ENCODE results near the gene MTR. TPM values are rescaled to one million over a fixed set of nuclear protein-coding genes. Genes with fewer than 3 reads are reported as not detected.

MTR gene
- total RNA-seq, 4 donors from 2014 or later, result 9.6 to 33.0 (median 24.8) TPM

DNA sequence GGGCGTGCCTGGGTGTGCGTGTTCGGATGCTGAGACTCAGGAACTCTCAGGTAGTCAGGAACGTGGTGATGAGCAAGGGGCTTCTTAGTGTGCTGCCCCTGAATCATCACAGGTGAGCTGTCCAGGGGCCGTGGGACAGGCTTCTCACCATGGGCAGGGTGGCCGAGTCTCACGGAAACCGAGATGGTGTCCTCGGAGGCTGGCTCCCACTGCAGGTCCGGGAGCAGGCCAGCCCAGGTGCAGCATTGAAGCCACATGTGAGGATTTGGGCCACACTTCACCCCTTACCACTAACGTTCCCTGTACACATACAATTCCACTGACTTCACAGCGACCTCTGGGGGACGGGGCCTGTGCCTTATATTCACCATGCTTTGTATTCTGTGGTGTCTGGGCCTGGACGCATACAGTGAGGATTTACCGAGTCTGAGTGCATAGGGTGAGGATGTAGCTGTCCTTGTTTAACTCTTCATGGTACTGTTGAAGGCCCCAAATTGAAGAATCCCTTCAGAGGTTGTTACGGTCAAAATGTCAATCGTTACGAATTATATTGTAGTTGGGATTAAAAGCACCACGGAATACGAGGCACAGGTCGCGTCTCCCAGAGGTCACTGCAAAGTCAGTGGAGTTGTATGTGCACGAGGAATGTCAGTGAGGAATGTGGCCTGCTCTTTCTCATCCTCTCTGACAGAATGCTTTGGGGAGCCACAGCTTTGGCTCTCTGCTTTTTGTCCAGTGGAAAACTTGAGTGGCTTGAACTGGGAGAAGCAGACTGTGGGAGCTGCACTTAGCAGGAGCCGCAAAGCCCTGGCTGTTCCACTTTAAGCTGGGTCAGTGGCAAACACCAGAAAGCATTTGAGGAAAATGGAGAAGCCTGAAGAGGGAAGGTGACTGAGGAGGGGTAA, 95.3 kb downstream of the MTR start:
- Histone ChIP-seq H3K36me3 (peaks cover 0 to 78% (median 0%) of the 10 kb centered on the region in 3 donors), H3K27me3 (no peaks in the 10 kb centered on the region), H3K27ac (peak overlapping the region in 1 of 4 donors; percentile 37), H3K4me1 (no peaks in the 10 kb centered on the region), H3K4me3 (no peak overlapping the region), H3K9me3 (no peaks in the 10 kb centered on the region)
- DNase-seq, result no peak
- TF ChIP-seq, protein P1, sequence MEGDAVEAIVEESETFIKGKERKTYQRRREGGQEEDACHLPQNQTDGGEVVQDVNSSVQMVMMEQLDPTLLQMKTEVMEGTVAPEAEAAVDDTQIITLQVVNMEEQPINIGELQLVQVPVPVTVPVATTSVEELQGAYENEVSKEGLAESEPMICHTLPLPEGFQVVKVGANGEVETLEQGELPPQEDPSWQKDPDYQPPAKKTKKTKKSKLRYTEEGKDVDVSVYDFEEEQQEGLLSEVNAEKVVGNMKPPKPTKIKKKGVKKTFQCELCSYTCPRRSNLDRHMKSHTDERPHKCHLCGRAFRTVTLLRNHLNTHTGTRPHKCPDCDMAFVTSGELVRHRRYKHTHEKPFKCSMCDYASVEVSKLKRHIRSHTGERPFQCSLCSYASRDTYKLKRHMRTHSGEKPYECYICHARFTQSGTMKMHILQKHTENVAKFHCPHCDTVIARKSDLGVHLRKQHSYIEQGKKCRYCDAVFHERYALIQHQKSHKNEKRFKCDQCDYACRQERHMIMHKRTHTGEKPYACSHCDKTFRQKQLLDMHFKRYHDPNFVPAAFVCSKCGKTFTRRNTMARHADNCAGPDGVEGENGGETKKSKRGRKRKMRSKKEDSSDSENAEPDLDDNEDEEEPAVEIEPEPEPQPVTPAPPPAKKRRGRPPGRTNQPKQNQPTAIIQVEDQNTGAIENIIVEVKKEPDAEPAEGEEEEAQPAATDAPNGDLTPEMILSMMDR (IDR thresholded peaks at IDR 0.05), result no peak
- TF ChIP-seq POLR2A (IDR thresholded peaks at IDR 0.05), result no peak

DNA sequence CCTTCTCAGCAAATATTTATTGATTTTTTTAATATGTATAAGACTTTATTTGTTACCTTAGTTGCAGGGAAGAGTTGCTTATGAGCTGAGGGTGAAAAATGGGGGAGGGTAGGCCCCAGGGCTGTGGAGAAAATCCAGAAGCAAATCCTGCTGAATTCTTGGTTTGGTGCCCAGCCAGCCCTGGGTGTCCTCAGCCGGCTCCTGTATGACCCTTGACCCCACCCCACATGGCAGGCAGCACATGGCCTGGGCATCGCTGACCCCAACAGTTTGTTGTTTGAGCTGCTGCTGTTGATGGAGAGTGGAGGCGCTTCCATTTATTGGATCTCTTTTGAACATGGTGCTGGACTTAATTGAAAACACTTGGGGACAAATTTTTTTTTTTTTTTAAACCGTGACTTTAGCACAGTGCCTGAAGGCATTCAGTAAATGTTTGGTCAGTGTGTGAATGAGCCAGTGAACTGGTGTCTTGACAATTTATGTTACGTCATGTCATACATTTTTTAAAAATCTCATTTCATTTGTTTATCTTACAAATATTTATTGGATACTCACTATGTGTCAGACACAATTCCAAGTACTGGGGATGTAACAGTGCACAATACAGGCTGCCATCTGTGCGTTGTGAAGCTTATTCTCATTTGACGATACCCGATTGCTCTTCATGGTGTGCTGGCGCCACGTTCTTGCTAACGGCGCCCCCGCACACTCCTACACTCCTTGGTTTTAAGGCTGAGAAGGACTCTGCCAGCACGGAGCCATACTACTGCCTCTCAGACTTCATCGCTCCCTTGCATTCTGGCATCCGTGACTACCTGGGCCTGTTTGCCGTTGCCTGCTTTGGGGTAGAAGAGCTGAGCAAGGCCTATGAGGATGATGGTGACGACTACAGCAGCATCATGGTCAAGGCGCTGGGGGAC, 98.8 kb downstream of the MTR start:
- no peak for TF ChIP-seq POLR2A (IDR thresholded peaks at IDR 0.05)
- TF ChIP-seq, protein P1 (IDR thresholded peaks at IDR 0.05), result no peak
- Histone ChIP-seq H3K9me3 (no peaks in the 10 kb centered on the region), H3K4me1 (no peaks in the 10 kb centered on the region), H3K36me3 (peaks cover 0 to 86% (median 0%) of the 10 kb centered on the region in 3 donors), H3K27ac (no peak overlapping the region), H3K27me3 (no peaks in the 10 kb centered on the region), H3K4me3 (no peak overlapping the region)
- no peak for DNase-seq

DNA sequence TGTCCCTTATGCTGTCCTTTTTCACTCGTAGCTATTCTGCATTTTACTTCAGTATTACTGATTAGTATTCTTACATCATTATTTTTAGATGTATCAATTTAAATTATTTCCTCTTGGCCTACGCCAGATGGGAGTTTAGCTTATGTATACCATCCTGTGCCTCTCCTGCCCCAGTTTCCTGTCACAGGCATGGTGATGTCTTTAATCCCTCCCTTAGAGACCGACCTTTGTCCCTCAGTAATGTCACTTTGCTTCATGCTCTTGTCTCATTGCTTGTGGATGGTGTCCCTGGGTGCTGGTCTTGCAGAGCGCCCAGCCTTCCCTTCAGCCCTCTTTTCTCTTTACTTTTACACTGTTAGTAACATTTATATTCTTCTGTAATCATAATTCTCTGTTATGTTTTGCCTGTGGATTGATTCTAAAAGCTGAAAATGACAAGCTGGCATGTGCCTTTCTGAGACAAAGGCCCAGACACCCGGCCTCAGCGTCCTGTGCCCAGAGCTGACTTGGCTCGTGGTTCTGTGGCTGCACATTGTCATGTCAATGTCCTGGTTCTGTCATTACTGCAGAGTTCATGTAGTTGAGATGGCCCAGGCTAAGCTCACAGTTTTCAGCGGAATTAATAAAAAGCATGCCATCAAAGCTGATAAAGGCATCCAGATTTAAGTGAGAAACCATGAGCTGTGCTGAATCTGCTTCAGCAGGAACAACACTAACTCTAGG, 100.7 kb downstream of the MTR start:
- Histone ChIP-seq H3K9me3 (no peaks in the 10 kb centered on the region), H3K27ac (no peak overlapping the region), H3K4me3 (no peak overlapping the region), H3K36me3 (peaks cover 0 to 78% (median 0%) of the 10 kb centered on the region in 3 donors), H3K27me3 (no peaks in the 10 kb centered on the region), H3K4me1 (no peaks in the 10 kb centered on the region)
- DNase-seq, result no peak
- no peak for TF ChIP-seq POLR2A (IDR thresholded peaks at IDR 0.05)
- TF ChIP-seq, protein P1 (IDR thresholded peaks at IDR 0.05), result no peak

DNA sequence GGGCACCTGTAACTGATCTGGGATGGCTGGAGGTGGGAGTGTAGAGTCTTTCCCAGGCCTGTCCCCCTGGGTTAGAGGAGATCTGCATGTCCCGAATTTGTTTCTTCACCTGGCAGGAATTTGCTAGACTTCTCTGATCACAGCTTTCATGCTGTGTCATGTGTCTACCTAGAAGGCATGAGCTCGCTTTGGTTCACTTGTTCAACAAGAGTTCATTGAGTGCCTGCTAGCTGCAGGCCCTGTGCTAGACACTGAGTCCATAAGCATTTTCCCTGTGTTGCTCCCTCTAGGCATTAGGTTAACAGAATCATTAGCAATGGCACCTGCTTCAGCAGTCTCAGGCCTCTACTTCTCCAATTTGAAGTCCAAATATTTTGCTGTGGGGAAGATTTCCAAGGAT, 101.6 kb downstream of the MTR start:
- Histone ChIP-seq H3K4me3 (no peak overlapping the region), H3K36me3 (peaks cover 0 to 75% (median 0%) of the 10 kb centered on the region in 3 donors), H3K27me3 (no peaks in the 10 kb centered on the region), H3K27ac (no peak overlapping the region), H3K9me3 (no peaks in the 10 kb centered on the region), H3K4me1 (no peaks in the 10 kb centered on the region)
- DNase-seq, result no peak
- TF ChIP-seq POLR2A (IDR thresholded peaks at IDR 0.05), result no peak
- TF ChIP-seq, protein P1 (IDR thresholded peaks at IDR 0.05), result no peak

Measured in Peyer's patch (tissue), 4 donors.